Limb (tissue), 2 donors: ENCODE results near the gene NFIX.

ENCODE experiments used
- DNase-seq, 2 donors: peaks; one replicate each; pipeline ENCODE4 v3.0.0-alpha.2; 2016; ENCODE audit errors: extremely low spot score in 2 of 2

NFIX gene

DNA sequence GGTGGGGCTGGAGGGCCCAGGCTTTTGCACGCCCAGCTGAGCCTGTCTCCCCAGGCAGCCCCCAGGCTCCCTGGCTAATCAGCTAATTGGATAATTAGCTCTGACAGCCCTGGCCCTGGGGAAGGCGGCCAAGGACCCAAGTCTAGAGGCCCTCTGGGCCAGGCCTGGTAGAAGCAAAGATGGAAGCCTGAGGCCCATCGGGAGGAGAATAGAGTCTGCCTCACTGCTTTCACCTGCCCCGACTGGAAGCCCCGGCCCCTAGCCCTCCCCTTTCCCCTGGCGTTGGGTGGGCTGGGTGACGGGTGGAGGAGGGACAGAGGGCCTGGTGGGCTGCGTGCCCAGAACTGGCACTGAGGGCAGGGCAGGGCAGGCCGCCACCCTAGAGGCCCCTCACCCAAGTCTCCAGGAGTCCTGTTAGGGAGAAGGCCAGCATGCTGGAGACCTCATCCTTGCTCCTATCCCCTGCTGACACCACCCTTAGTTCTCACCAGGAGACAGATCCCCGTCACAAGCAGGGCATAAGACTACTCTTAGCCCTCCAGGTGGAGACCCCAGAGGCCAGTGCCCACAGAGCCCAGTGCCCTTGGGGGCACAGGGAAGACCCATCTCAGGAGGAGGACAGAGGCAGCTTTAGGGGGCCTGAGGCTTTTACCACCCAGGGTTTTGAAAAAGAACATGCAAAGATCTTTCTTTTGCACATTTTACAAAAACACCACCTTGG is 95.4 kb downstream of the NFIX start:
- DNase-seq: no peak

DNA sequence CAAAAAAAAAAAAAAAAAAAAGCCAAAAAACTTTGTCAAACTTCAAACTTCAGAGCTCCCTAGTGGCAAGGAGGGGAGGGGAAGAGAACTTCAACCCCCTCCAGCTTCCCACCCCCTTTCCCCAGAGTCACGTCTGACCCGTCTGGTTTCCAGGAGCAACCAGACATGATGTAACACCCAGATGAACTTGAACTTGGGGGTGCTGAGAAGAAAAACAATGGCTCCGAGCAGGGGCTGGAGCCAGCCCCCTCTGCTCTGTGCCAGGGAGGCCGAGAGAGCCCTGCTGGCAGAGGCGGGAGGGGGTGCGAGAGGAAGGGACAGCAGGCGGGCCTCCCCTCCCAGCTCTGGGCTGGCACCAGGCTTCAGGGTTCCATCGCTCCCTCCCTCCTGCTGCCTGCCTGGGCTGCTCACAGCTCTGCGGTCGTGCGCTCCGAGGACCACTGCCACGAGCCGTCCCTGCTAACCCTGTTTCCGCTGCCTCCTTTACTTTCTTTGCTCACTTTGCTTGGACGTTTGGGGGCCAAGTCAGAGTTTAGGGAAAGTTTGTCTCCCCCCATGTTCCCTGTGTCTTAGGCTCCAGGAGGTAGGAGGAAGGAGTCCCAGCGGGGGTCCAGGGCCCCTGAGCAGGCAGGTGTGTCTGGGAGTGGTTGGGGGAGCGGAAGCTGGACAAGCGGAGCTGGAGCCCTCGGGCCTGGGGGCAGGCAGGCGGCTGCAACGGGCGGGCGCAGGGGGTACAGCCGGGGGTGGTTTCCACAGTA is 96.3 kb downstream of the NFIX start:
- DNase-seq: peak; percentile 83 to 86

DNA sequence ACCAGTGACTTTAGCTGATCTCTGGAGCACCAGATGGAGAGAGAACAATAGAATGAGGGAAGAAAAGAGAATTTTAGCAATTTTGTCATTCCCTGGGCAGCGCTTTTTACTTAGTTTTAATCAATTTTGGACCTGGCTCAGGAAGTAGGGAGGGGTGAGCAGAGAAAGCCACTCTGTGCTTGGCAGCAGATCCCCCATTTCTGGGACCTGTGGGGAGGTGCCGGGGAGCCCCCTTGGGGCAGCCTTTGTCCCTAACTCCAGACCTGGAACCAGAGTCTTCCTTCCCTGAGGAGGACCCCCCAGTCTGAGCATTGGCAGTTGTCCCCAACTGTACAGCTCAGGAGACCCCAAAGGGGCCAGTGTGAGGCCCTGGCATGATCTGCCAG is 96.9 kb downstream of the NFIX start:
- no peak for DNase-seq

DNA sequence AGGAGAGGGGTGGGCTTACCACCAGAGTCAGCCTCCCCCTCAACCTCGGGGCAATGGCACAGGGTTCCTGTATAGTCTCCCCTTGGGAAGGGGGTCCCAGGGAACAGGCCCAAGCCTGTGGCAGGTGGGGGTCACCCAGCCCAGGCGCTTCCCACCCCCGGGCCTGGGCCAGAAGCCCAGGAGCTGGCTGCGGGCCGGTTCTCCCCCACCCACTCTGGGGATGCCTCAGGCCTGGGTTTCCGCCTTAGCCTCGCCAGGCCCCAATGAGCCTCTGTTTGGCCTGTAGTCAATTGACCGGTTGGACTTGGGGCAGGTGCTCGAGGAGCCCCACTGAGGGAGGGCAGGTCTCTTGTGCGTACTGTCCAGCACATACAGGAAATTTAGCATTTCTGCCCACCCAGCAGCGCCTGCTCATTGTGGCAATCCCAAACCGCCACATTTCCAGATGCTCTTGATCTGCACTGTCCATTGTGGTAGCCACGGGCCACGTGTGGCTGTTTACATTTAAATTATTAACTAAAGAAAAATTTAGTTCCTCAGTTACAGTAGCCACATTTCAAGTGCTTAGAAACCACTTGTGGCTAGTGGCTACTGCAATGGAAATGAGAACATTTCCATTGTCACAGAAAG is 97.4 kb downstream of the NFIX start:
- DNase-seq: no peak

DNA sequence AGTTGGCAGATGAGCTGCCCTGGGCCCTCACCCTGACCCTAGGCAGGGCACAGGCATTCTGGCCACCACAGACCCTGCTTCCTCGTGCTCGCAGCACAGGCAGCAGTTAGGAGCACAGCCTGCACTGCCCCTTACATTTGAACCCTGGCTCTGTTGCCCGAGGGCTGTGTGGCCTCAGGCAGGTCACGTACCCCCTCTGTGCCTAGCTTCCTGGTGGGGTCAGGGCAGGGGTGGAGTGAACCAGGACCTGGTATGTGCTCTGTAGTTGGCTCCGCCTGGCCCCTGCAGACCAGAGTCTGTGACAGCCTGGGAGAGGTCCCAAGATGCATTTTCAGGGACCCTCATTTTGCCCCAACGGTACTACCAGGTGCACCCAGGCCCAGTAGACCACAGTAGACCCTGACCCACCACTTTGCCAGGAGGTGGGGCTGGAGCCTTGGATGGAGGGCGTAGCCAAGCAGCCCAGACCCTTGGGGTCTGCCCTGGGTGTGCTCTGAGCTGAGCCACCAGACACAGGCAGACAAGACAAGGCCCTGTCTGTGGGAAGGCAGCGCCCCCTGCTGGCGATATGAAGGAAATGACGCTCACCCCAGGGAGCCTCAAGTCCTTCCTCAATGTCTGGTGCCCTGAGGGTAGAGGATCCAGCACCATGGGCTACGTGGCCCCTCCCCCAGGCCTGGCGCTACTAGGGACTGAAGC is 98.3 kb downstream of the NFIX start:
- DNase-seq: peak; percentile 82 to 89

DNA sequence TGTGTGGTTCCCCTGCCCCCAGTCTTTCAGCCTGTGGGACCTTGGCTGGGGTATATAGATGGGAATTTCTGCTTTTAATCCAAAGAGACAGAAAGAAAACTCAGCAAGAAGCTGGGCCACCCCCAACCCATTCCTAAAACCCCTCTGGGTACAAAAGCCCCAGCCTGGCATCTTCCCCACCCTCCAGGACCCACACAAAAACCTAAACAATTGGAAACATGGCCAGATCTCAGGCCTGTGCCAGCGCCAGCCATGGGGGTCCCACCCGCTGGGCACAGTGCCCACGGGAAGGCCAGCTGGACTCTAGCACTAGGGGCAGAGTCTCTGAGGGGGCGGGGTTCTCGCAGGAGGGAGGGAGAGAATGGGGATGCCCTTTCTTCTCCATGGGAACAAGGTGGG is 98.8 kb downstream of the NFIX start:
- peak in 1 of 2 donors; percentile 73 for DNase-seq

DNA sequence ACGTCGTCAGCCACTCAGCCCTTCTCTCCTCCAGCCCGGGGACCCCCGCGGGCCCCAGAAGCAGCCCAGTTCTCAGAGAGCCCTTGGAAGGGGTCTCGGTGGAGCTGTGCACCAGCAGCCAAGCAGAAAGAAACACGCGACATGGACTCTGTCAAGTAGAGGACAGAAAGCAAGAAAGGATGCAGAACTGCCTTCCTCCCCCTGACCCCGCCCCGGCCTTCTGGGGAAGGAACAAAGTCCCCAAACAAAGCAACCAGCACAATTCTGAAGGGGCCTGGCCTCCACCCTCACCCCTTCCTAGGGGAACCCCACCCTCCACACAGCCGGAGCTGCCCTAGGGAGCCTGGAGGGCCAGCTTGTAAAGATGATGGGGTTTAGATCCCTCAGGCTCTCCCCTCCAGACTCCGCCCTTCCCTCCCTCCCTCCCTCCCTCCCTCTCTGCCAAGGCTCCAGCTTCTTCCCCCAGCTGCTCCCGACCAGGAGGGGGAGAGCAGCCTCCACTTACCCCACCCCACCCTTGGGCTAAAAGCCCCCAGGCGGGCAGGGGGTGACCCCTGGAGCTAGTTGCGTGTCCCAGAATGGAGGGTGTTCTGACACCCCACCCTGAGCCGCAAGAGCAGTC is 99.6 kb downstream of the NFIX start:
- peak in 1 of 2 donors; percentile 65 for DNase-seq

DNA sequence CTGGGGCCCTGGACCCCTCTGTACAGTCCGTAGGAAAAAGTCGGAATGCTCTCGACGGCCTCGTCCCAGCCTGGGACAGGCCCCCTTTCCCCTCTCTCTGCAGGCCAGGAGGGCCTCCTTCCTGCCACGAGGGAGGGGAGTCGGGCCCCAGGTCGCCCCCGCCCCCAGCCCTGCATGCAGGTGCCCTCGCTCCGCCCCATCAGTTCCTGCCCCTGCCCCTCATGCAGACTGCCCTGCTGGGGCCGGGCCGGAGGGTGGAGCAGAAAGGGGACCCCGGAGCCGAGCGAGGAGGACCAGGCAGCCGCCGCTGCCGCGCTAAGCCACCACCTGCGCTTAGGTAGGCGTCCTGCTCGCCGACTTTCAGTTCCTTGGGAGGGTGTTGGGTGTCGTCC is 100.1 kb downstream of the NFIX start:
- DNase-seq: no peak

DNA sequence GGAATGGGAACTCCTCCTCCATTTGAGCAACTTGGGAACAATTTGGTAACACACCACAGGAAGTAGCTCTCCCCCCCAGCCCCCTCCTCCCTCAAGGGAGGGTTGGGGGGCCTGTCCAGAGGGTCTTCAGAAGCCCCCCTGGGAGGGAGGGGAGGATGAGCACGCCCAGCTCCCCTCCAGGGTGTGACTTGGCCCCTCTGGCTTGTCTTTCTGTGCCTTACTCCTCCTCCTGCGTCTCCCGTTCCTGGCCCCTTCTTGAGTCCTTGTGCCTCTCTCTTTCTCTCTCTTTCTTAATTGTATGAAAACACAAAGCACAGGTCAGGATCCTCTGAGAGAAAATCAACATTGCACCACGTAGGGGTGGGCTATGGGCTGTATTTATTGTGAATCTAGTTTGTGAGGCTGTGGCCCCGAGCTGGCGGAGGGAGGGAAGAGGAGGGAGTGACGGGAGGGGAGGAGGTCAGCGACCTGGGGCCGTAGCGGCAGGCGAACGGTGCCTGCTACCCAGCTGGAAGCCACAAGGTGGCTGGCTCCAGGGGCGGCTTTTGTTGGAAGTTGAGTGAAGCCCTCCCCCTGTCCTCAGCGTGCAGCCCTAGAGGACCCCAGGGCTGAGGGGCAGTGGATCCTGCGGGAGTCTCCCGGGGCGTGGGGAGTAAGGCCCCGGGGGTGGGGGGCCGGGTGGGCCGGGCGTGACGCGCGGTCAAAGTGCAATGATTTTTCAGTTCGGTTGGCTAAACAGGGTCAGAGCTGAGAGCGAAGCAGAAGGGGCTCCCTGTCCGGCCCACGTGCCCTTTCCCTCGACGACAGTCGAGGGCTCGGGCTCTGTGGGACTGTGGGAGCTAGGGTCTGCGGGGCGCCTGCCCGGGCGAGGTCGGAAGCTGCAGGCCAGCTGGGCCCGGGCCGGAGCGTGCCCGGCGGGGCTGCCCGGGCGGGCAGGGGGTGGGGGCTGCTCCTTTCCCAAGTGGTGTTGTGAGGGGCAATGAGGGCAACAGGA is 101.0 kb downstream of the NFIX start:
- no peak for DNase-seq

DNA sequence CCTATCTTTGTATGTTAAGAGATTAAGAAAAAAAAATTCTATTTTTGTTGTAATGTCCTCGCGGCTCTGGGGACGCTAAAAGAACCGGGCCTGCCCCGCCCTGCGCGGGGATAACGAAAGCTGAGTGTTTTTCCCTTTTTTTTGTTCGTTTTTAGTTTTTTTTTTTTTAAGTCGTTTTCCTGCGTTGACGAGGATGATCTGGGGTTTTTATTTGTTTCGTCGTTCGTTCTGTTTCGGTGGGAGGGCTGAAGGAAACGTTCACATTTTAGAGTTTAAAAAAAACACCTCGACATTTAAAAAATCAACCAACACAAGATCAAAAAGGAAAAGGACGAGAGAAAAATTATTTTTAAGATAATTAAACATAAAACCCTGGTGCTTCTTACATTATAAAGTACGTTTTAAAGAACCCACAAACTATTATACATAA is 101.8 kb downstream of the NFIX start:
- no peak for DNase-seq

DNA sequence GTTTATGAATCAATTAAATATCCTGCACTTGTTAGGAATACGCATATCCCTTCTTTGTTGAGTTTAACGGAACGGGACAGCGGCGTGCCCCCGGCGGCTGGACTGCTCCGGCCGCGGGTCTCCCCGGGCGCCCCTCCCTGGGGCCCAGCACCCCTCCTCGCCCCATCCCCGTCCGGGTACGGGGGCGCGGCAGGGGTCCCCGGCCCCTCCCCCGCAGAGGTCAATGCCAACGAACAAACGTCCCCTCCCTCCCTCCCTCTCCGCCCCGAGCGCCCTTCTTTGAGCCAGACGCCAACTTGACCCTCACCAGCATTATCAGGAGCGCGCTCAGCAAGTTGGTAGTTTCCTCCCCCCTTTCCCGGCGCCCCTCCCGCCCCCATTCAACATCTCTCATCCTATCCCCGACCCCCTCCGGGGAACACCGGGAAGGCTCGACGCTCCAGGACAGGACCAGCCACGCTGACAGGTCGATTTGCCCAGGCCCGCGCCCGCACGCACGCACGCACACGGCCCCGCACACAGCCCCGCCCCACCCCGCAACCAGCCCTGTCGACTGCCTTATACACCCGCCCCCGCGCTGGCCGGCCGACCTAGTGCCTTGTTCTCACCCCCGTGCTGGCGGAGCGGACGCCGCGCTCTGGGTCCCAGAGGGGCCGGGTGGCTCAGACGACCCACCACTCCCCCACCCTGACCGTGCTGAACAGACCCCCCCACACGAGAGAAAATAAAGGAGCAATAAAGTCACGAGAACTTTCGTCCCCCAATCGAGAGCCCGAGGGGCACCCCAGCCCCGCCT is 102.4 kb downstream of the NFIX start:
- DNase-seq: peak in 1 of 2 donors; percentile 61

DNA sequence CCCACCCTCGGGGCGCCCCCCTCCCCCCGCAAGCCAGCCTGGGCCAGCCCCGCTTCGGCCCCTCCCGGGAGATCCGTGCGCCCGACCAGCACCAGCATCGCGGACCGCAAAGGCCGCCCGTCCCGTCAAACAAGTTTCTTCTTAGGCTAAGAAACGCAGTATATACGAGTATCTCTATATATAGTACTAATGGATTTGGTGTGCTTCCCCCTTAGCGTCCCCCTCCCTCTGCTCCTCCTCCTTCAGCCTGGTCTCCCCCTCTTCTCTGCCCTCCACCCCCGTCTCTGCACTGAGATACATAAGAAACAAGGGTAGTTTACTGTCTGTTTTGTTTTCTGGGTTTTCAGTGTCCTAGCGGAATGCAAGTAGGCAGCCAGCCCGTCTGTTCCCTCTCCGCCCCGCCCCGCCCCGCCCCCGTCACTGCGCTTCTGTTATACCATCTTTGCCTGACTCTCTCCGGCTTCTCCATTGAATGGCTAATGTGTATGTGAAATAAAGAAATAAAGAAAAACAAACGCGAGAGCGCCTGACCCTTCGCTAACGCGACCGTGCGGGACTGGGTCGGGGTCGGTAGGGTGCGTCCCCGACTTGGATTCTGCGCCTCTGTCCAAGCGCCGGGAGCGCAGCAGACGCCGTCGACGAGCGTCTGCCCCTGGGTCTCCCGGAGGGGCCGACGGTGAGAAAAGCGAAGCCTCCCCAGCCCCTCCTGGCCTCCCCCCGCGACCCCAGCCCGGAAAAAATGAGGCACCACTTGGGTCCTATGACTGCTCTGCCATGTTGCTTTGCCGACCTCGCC is 103.2 kb downstream of the NFIX start:
- peak; percentile 70 to 72 for DNase-seq

DNA sequence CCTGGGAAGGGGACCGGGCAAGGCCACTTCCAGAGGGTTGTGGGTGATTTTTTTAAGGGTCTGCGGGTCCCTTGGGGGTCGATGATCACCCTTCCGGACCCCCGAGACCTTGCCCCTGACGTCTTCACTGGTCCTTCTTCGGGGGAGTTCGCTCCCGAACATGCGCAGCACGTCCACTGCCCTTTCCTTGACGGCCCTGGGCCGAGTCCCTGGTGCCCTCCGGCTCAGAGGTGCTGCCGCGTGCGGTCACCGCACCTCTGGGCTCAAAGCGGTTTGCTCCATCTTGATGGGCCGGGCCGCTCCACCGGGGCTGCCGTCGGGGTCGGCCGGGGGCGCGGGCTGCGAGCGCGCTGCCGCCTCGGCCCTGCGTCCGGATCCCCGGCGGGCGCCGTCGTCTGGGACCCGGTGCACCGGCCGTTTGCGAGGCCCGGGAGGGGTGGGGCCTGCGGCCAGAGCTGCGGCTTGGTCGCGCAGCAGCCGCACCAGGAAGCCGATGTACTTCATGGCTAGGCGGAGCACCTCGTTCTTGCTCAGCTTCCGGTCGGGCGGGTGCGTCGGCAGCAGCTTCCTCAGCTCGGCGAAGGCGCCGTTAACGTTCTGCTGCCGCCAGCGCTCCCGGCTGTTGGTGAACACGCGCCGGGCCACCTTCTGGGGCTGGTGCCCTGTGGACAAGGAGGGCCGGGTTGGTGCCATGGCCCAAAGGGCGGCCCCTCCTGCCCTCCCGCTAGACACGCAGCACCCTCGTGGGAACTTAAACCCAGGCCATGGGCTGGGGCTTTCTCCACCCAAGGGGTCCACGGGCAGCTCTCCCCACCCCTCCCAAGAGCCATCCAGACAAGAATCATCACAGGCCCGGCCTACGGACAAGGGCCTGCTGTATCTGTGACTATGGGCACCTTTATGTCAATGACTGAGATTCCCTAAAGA is 104.1 kb downstream of the NFIX start:
- peak in 1 of 2 donors; percentile 71 for DNase-seq

DNA sequence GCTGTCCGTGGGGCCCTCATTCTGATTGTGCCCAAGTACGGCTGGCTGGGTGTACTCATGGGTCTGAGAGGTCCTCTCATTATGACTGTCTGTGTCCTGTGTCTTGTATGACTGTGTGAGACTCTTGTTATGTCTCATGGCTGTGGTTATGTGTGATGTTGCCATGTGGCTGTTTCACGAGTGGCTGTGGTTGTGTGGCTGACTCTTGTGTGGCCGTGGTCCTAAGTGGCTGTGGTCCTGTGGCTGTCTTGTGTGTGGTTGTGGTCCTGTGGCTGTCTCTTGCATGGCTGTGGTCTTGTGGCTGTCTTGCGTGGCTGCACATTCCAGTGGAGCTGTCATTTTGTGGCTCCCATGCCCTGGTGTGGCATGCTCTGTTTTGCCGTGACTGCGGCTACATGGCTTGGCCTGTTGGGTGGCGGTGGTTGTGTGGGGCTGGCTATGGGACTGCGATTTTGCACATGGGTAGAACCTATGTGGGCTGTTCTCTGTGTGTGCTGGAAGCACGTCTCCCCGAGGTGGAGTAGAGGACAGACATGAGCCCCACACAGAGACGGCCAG is 104.8 kb downstream of the NFIX start:
- DNase-seq: no peak

DNA sequence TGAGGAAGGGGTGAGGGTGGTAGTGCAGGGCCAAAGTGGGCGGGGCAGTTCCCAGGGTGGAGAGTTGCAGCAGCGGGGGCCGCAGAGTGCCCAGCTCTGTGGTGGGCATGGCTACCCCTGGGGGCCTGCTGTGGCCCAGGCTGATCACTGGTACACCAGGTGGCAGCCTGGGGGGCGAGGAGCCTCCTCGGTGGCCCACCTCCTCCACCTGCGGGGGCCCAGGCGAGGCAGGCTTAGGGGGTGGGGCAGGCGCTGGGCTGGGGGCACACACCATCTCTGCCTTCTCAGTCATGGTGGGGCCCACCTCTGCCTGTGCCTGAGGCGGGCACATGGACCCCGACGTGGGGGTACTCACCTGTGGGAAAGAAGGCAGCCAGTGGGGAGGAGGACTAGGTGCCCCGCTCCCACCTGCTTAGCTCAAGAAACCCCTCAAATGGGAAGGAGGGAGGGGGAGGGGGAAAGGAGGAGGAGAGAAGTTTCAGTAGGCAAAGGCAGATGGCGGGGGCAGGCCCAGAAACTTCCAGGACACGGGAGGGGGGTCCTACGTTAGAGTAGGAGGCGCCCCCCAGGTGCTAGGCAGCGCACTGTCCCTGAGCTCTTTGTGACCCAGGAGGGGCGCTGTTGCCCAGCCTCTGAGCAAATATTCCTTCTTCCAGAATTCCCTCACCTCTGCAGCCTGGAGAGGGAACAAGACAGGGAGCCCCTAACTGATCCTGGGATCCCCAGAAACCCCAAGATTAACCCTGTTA is 105.7 kb downstream of the NFIX start:
- peak in 1 of 2 donors; percentile 41 for DNase-seq
